GM20000 (cell line): ENCODE data around the gene RHPN2.
"Not testable (repeated sequence)": the region's sequence is repeated elsewhere in the genome, so short reads cannot be mapped to it uniquely, and the experiment has no call there.

Experiments
- DNase-seq: peaks from one replicate; pipeline ENCODE4 v3.0.0; 2012; ENCODE audit warnings: low spot score
- CTCF ChIP-seq: IDR thresholded peaks from 2 replicates; pipeline ENCODE4 v1.5.1; 2012; ENCODE audit warnings: mild to moderate bottlenecking, control low read depth; ENCODE audit errors: extremely low read depth, missing control alignments

Gene RHPN2

DNA sequence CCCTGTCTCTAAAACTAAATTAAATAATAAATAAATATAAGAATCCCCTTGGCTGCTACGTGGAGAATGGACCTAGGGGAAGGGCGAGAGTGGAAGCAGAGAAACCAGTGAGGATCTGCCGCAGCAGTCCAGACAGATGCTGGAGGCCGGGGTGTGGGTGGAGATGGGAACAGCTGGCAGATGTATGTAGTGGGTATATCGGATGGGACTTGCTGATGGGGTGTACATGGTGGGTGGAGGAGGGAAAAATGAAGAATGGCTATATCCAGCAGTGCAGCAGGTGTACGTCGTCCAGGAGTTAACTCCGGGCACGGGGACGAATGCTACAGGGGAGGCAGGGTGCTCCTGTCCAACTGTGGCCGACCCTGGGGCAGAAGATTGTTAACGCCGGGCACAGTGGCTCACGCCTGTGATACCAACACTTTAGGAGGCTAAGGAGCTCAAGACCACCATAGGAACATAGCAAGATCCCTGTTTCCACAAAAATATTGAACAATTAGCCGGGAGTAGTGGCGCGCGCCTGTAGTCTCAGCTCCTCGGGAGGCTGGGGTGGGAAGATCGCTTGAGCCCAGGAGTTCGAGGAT is 93.6 kb downstream of the RHPN2 start:
- TF ChIP-seq CTCF: no peak
- no peak for DNase-seq

DNA sequence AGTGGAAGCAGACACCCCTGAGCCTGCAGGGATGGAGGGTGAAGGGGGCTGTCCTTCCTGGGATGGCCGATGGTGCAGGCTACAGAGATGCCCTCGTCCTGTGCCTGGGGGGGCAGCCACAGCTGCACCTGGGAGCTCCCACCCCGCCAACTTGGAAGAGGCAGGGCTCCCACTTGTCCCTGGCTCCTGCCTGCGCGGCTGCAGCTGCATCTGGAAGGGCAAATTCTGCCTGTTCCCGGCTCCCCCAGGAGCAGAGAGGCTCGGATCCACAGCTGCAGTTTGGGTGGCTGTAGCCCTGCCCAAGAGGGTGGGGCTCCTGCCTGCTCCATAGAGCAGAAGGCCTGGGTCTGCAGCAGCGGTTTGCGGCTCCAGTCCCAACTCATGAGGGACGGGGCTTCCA is 95.1 kb downstream of the RHPN2 start:
- DNase-seq: no peak
- TF ChIP-seq CTCF: no peak

- DNase-seq: no peak
- TF ChIP-seq CTCF: no peak
These were observed 97.9 kb downstream of the RHPN2 start for GRCh38 chr19:32966750-32967149.

- no peak for TF ChIP-seq CTCF
These were observed 119.4 kb downstream of the RHPN2 start for GRCh38 chr19:32945260-32945659.

DNA sequence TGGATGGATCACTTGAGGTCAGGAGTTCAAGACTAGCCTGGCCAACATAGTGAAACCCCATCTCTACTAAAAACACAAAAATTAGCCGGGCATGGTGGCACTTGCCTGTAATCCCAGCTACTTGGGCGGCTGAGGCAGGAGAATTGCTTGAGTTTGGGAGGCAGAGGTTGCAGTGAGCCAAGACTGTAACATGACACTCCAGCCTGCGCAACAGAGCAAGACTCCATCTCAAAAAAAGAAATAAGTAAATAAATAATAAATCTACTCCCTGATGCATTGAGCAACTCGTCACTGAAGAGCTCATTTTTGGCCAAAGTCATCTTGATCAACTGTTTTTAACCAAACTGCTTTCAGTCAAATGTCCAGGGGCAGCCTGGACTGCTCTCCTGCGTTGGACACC is 123.4 kb downstream of the RHPN2 start:
- not testable (repeated sequence) for DNase-seq

More at GRCh38 chr19:32945260-32945659, 119.4 kb downstream of the RHPN2 start:
- DNase-seq: no peak

DNA sequence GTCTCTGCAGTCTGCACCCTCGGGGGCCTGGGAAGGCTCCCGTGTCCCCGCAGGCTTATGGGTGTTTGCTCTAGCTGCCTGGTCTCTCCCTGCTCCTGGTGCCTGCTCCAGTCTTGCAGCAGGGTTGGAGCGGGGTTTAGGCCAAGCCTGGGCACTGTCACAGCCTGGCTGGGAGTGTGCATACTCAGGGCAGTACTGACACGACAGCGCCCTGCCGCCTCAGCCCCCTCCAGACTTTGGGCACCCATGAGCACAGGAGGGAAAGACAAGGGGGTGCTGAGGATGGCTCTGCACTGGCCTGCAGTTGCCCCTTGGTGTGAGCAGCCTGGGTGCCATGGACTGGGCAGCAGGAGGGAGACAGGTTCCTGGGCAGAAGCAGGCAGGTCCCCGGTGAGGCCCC is 128.6 kb downstream of the RHPN2 start:
- no peak for TF ChIP-seq CTCF
- no peak for DNase-seq

DNA sequence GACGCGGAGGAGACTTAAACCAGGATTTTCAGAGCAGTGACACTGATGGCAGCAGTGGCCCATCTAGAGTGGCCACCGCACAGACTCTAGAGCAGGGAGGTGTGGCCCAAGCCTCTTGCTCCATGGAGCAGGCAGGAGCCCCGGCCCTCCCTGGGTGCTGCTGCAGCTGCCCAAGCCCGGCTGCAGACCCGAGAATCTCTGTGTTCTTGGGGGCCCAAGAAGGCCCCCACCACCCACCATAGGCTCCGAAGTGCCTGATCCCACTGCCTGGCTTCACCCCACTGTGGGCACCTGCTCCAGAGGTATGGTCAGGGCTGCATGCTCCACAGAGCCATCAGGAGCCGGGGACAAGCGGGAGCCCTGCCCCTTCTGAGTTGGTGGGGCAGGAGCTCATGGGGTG is 129.1 kb downstream of the RHPN2 start:
- no peak for TF ChIP-seq CTCF
- DNase-seq: no peak

GRCh38 chr19:32933571-32933970 is 131.1 kb downstream of the RHPN2 start:
- no peak for TF ChIP-seq CTCF
- DNase-seq: no peak
